ENCODE data around the gene DDAH1.

DDAH1 gene

DNA sequence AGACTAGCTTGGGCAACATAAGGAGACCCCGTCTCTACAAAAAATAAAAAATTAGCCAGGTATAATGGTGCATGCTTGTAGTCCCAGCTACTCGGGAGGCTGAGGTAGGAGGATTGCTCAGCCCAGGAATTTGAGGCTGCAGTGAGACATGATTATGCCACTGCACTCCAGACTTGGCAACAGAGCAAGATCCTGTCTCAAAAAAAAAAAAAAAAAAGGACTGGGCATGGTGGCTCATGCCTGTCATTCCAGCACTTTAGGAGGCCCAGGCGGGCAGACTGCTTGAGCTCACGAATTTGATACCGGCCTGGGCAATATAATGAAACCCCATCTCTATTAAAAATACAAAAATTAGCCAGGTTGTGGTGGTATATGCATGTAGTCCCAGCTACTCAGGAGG lies 141.2 kb downstream of the DDAH1 start:
- DNase-seq: no peak

DNA sequence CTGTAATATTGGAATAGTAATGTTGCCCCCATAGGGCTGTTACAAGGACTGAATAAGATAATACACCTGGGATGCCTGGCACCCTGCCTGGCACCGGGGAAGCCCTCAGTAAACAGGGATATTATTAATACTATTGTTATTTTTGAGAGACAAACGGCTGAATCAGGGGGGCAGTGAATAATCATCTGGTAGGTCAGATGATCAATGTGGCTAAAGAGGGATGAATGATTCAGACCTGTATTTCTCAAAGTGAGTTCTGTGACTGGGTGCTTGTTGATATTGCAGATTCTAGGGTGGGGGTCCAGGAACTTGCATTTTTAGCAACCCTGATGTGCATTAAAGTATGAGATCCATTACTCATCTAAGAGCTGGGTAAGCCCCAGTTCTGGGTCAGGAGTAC lies 142.3 kb downstream of the DDAH1 start:
- no peak for DNase-seq

DNA sequence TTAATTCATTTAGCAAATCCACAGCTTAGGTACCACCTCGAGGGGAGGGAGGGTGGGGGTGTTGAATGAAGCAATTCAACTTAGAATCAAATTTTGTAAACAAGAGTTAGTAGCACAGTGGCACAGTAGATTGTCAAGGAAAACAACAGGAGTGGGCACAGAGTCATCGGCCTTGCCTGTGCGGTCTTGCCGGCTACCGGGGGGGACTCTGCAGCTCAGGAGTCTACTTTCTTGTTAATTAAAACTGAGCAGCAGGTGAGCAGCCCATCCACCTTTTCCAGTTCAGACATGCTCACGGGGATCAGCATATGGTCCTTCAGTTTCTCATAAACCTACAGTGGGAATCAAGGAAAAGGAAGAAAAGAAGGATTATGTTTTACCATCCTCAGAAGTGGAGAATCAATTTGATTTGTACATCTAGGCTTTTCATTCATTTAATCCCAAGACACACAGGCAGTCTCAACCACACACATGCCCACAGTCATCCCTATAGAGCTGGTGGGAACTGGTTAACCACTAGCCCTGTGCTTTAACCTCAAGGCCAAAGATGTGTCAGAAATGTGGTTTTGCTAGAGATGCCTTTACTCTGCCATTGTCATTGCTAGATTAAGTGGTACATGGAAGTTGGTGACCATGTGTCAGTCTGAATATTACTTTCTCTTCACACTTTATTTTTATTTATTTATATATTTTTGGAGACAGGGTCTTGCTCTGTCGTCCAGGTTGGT lies 143.6 kb downstream of the DDAH1 start:
- no peak for DNase-seq

DNA sequence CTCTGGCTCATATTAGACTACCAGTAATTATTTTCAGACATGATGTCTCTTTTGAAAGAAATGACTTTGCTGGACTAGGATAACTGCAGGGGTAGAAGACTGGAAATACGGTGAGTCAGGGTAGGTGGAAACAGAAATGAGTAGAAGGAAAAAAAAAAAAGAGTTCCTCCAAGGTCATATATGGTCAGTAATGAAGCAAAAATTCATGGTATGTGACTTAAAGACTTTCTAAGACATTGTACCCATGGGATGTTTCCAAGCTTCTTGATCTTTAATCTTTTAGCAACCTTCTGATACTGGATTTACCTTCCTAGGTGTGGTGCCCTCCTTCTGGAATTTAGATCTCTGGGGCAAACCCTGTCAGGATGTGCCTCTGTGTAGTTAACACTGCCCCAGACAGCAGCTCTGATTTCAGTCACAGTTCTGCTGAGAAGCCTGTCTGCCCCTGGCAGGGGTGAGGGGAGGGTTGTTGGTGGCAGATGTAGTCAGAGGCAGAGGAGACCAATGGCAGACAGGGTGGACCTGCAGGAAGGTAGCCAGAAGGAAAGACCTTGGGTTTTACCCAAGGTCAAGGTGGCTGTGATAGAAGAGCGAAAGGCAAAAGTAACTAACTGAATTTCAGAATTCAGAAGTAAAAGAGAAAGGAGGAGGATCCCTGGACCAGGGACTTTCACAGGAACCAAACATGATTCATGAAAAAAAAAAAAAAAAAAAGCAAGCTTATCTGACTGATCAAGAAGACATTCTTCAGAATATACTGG lies 144.4 kb downstream of the DDAH1 start:
- no peak for DNase-seq

DNA sequence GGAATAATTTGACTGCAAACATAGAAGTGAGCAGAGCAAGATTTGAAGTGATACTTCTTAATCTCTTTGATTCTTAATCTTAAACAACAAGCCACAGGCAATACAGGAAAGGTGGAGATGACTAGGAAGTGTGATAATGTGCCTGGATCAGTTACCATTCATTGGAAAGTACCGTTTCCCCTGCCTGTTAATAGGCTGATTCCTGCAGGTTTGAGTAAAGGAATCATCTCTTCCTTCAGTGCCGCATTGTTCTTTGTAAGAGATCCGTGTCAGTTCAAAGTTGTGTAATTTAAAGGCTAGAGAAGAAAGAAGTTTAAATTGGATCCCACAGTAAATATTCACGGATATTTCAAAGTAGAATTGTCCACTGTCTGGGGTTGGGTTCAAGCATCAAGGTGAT lies 145.0 kb downstream of the DDAH1 start:
- DNase-seq: no peak

DNA sequence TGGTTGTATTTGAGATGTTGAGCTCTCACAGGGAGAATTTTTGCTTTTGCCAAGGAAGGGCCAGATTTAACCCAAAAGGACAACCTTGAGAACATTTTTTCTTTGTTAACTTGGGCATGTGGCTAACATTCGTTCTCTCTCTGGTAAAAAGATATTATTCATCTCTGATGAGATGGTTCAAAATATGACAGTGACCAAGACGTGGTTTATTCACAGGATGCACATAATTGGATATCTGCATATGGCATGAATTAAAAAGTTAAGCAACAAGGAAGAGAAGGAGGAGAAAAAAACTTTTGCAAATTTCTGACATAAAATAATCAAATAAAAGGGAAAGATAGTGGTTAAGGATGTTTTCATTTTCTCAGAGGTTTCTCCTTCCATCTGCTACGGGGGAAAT lies 145.5 kb downstream of the DDAH1 start:
- no peak for DNase-seq

DNA sequence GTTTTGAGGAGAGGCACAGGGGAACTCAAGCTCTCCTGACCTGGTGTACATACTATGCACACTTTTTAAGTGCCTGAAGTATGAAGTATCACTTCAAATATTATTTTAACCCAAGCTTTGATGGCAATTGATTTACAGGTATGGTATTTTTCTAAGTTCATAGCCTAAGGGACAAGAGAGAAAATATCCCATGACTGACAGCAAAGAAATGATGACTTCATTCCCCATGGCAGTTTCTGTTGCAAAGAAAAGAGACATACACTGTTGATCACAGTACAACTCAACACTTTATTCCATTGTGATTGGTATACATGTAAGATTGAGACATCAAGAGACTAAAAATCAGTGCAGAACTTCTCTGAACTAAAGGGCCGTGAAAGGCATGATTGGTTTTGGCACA lies 146.7 kb downstream of the DDAH1 start:
- no peak for DNase-seq

DNA sequence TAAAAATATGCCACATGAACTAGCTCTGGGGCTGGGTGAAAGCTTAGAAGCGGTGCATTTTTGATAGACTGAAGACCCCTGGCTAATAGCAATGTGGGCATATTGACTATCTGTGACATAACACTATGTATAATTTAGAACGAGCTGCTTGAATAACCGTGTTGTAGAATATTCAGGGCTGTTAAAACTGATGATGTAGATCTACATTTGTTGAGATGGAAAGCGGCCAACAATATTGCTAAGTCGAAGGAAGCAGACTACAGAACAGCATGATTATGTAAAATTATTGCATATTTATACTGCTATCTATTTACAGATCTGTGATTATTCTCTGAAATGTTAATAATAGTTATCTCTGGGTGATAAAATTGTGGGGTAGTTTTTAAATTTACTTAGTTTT lies 147.4 kb downstream of the DDAH1 start:
- DNase-seq: no peak

DNA sequence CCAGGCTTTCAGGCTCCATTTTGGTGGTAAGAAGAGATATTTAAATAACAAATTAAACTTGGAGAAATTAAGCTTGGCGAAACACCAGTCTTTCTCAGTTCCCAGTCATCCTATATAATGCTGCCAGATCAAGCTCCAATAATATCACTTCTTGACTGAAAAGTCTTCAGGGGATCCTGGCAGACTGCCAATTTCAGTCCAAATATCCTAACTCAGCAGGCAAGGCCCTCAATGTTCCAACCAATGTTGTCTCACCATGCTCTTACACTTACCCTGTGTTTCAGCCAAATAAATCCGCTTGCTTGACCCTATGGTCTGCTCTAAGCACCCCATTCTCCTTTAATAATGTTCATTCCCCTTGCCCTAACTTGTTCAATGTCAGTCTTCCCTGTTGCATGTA lies 148.6 kb downstream of the DDAH1 start:
- DNase-seq: no peak

DNA sequence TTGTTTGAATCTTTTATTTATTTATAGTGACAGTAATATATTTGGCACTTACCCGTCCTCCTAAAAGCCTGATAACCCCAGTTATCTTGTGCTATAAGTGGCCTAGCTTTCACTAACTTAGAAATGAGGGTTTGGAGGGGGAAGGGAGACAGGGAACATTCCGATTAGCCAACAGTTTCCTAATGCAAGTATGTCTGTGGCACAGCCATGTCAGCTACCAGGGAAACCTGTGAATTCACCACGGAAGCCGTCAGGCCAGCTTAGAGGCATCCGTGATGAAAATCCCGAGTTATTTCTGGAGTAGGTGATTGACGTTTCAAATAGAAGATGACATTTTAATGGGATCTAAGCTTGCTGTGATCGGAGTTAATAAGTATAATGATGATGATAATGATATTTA lies 149.2 kb downstream of the DDAH1 start:
- no peak for DNase-seq

DNA sequence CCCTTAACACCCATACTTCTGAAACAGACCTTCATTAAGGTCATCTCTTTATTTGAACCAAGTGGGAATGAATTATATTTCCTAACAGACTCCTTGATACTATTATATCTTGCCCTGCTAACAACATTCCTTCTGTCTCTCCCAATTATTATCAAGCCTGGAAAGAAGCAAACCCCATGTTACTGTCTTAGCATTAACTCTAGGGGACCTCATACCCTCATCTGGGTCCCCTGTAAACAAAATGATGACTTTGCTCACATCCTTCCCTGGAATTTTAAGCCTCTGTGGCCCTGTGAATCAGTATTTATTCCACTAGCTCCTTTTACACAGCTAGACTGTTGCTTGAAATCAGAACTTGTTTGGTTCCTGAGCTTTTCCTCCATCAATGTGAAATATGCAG lies 150.2 kb downstream of the DDAH1 start:
- no peak for DNase-seq

DNA sequence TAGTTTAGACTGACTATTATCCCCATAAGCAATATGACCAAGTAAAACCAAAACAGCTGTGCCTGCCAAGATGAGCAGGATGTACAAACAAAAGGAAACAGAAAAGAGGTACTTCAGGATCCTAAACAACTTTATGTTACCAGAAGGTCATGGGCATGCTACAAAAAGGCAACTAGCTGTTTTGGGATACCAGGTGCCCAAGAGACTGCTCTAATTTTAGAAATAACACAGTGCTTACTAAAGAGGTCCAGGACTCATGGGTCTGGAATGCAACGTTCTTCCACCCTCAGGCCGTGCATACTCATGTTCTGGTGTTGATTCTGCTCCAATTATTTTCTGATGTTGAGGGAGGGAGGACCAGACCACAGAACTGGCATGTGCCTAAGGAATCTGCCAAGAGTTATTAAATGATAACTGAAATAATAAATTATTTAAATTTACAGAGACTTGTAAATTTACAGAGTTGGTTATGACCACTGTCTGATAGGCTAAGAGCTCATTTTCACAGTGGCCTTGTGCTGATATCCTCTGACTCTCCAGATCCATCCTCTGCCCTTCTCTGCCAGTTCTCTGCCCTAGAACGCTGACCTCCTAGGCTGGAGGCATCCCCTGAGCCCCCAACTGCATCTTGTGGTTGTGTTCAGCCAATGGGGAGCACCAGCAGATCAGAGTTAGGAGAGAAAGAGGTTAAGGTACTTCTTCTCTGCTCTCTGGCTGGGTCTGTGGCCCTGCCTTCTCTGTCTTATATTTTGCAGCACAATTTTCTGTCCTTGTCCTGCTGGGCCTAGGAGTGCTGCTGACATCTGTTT lies 150.9 kb downstream of the DDAH1 start:
- no peak for DNase-seq

DNA sequence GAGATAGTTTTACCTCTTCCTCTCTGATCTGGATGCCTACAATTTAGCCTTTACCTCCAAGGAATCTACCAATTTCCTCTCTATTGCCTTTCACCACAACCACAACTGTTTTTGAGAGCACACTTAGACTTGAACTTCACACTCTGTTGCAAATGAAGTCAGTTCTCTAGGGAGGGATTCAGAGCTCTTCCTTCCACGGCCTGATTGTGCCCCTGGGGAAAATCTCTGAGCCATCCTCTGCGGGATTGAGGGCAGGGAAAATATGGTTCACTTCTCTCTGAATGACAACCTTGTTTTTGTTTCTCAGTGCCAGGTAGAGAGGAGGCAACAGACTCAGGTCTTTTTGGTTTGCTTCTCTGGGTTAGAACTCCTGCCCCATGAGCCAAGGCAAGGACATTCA lies 153.1 kb downstream of the DDAH1 start:
- DNase-seq: no peak

DNA sequence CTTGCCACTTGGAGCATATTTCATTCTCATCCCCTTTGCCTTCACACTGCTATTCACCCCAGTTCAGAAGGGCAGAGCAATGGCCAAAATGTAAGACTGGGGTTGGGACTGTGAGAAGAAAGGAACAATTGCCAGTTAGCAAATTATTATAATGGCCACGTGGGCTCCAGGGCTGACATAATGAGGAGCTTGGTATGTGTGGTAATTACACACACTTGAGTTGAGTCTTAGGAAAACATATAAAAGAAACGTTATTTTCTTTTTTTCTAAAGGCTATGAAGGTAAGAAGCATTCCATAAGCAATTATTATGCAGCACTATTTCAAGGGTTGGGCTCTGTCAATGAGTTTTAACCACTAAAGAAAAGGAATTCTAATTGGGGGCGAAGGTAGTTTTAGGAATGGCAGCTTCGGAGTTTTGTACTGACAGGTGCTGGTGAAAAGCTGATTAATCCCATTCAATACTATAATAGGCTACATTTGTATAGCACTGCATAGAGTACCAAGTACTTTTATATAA lies 156.1 kb downstream of the DDAH1 start:
- DNase-seq: no peak

DNA sequence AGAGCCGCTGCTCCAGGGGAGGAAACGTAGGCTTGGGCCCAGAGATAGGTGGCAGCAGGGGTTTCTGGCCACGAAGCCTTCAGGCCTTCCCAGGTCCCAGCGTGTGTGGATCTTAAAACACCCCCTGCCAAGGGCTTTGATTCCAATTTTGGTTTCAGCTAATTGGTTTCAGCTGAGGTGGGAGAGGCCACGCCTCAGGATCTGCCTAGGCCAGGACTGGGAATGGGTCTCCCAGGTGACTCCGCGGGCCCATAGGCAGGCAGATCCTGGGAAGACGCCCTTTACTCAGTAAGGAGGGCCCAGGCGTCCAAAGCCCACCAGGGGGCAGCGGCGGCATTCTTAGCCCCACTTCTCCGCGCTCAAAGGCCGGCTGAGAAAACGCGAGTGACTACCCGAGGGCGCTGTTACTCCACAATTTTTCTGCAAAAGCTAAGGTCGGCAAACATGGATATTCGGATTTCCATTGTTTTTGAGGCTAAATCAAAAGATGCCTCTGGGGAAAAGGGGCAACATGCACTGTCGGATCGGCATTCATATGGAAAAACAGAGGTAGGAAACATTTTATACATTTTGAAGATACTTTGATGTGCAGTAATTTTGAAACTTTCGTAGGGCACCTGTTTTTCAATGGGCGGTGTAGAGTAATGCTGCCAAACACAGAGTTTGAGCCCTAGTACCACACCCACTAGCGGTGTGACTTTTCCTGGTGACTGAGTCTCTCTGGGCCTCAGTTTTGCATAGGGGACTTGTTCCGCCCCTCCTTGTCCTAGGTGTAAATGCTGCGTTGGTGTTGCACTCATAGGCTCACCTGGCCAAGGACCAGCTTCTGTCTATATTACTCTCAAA lies 156.7 kb downstream of the DDAH1 start:
- DNase-seq: peak; percentile 67

DNA sequence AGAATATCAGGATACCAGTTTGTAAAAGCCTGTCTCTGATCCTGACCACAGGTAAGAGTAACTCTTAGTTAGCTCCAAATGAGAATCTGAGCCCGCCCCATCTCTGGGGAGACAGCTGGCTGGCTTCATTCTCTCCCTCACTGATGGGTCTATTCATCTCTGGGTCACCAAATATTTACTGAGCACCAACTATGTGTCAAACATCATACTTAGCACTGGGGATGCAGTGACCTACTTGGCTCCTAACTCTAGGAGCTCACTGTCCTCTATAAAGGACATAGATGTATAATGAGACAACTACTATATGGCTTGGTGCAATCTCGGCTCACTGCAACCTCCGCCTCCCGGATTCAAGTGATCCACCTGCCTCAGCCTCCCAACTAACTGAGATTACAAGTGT lies 158.7 kb downstream of the DDAH1 start:
- no peak for DNase-seq

DNA sequence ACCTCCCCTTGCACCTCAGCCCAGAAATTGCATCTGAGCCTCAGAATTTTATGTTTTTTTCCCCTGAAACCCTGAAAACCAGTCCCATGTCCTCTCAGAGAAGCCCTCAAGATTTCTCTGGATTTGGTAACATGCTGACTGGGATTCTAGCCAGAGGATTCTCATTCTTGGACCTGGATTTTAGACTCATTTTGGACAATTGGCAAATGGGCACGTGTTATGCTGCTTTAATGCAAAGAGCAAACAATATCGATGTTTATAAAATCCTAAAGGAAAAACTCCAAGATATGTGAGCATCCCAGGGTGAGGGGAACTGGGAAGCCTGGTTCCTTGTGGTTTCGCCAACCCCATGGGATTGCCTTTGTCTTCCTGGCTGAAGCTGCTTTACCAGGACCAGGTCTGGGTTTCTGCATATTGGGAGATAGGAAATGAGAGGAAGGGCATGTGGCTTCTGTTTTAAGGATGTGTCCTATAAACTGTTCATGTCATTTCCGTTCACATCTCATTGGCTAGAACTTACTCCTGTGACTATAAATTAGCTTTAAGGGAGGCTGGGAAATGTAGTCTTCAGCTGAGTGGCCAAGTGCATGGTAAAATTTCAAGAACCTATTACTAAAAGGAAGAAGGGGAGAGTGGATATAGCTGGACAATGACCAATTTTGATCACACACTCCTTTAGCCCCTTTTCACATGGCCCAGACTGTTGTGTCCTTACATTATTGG lies 161.4 kb downstream of the DDAH1 start:
- no peak for DNase-seq

DNA sequence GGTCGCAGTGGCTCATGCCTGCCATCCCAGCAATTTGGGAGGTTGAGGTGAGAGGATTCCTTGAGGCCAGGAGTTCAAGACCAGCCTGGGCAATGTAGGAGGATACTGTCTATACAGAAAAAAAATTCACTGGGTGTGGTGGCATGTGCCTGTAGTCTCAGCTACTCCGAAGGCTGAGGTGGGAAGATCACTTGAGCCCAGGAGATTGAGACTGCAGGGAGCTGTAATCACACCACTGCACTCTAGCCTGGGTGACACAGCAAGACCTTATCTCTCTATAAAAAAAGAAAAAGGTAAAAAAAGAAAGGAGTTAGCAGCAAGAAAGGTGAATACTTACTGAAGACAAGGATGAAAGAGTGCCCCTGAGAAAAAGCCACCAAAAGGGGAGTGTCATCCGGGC lies 164.8 kb downstream of the DDAH1 start:
- no peak for DNase-seq

DNA sequence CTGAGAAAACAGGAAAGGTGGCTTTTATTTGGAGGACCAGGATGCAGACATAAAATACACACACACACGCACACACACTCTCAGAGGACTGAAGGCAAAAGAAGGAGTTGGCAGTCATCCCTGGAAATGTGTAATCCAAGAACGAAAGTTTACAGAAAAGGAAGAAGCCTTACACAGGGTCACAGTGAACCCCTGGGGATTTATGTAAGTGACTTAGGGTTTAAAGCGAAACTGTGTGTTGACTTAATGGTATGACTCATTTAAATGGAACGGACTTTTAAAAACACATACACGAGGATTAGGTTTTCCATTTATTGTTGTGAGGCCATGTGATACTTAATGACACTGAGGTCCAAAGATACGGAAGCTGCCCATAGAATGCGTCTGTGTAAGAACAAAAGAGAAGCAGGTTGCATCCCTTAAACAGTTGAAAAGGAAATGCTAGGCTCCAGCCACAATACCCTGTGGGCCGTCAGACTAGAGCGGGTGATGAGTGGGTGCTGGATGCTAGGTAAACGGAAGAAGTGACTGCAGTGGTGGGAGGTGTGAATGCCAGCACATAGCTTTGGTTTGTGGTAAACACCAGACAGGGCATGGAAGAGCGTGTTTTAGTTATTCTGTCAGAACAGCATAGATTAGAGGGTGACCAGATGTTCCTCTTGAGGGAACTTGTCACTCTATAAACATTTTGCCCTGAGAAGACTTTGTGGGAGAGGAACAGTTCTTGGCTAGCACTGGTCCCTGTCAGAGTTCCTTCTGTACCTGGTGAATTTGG lies 166.9 kb downstream of the DDAH1 start:
- peak; percentile 45 for DNase-seq

DNA sequence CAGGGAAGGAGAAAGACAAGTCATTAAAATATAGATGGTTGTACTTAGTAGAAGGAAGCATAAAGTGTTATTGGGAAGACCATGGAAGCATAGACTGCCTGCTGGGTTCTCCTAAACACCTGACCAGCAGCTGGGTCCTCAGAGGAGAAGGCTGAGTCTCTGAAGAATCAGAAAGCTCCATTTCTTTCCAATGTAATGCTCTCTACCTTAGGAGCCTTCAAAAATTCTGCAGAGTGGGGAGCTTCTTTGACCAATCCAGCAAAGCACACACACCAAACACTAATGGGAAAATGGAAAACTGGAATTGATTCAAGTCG lies 167.5 kb downstream of the DDAH1 start:
- DNase-seq: no peak

DNA sequence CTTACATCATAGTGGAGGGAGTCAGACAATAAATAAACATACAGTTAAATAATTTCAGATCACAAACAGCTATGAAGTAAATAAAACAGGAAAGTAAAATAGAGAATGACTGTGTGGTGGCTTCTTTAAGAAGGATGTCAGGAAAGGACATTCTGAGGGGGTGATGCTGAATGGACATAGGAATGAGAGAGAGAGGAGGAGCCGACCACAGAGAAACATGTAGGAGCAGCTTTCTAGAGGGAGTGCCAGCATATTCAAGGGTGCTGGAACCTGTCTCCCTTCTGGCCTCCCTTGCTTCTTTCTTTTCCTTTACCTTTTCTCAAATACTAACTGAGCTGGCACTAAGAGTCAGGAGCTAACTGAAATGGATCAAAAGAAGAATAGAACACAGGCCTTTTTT lies 168.0 kb downstream of the DDAH1 start:
- DNase-seq: no peak
